WTC11 (cell line): ENCODE measurements around the gene UBXN6. TPM values are rescaled to one million over a fixed set of nuclear protein-coding genes. Genes with fewer than 3 reads are reported as not detected.

Experiments
- ATAC-seq: fragments of 200-7000 bp; cut with Tn5 transposase; 2 replicates; pipeline ENCODE4 v1.10.0; 2021; ENCODE audit warnings: mild to moderate bottlenecking, moderate library complexity
- CTCF ChIA-PET: fragments of 300-600 bp; sonication (Branson Sonifier 250); formaldehyde crosslinking; loops from one replicate; lab custom pipeline; 2021; ENCODE audit warnings: antibody characterized with exemption; lab: Charles Lee
- POLR2A ChIA-PET: fragments of 350-600 bp; sonication (Branson Sonifier 250); formaldehyde crosslinking; loops from one replicate; lab custom pipeline; 2021; ENCODE audit warnings: antibody characterized with exemption; lab: Charles Lee
- DNase-seq: peaks from one replicate; pipeline ENCODE4 v3.0.0; 2021; ENCODE audit warnings: low spot score
- H3K27ac Mint-ChIP-seq: 2 replicates; pipeline ENCODE4 v1.8.0; 2021; ENCODE audit warnings: mixed read lengths
- H3K27me3 Mint-ChIP-seq: 2 replicates; pipeline ENCODE4 v1.8.0; 2021; ENCODE audit warnings: low read depth, mild to moderate bottlenecking, moderate library complexity, mixed read lengths
- H3K36me3 Mint-ChIP-seq: 2 replicates; pipeline ENCODE4 v1.8.0; 2021; ENCODE audit warnings: mixed read lengths
- H3K4me1 Mint-ChIP-seq: 2 replicates; pipeline ENCODE4 v1.8.0; 2022; ENCODE audit warnings: mixed read lengths
- H3K4me3 Mint-ChIP-seq: 2 replicates; pipeline ENCODE4 v1.8.0; 2021; ENCODE audit warnings: mild to moderate bottlenecking, moderate library complexity, mixed read lengths
- H3K9me3 Mint-ChIP-seq: 2 replicates; pipeline ENCODE4 v1.8.0; 2021; ENCODE audit warnings: mixed read lengths
- CBFB ChIP-seq: sonication (generic); formaldehyde crosslinking; IDR thresholded peaks from 2 replicates; pipeline ENCODE4 v1.8.1; 2022; ENCODE audit warnings: mild to moderate bottlenecking, low read depth, missing genetic modification reagents
- CREM ChIP-seq: sonication (generic); formaldehyde crosslinking; IDR thresholded peaks from 2 replicates; pipeline ENCODE4 v1.8.1; 2022; ENCODE audit warnings: mild to moderate bottlenecking, missing genetic modification reagents, moderate library complexity
- ETV6 ChIP-seq: sonication (generic); formaldehyde crosslinking; IDR thresholded peaks from 2 replicates; pipeline ENCODE4 v1.8.1; 2022; ENCODE audit warnings: mild to moderate bottlenecking, missing genetic modification reagents
- JAZF1 ChIP-seq: fragments of 250-450 bp; sonication (Bioruptor Pico); IDR thresholded peaks from 2 replicates; pipeline ENCODE4 v1.9.0; 2021; ENCODE audit warnings: moderate library complexity, mild to moderate bottlenecking, inconsistent platforms
- JUN ChIP-seq: sonication (generic); formaldehyde crosslinking; IDR thresholded peaks from 2 replicates; pipeline ENCODE4 v1.8.0; 2023; ENCODE audit warnings: mild to moderate bottlenecking, missing genetic modification reagents
- KAT7 ChIP-seq: sonication (generic); formaldehyde crosslinking; IDR thresholded peaks from 2 replicates; pipeline ENCODE4 v1.8.1; 2023; ENCODE audit warnings: missing genetic modification reagents, mild to moderate bottlenecking, borderline replicate concordance
- NR1H2 ChIP-seq: sonication (generic); formaldehyde crosslinking; IDR thresholded peaks from 2 replicates; pipeline ENCODE4 v1.9.0; 2021; ENCODE audit warnings: mild to moderate bottlenecking, moderate library complexity, missing genetic modification reagents
- NR3C1 ChIP-seq: sonication (generic); formaldehyde crosslinking; conservative IDR thresholded peaks from 2 replicates; pipeline ENCODE4 v1.8.1; 2023; ENCODE audit warnings: low read depth, mild to moderate bottlenecking, missing genetic modification reagents
- PRRX2 ChIP-seq: fragments of 250-450 bp; sonication (Bioruptor Pico); IDR thresholded peaks from 2 replicates; pipeline ENCODE4 v1.8.0; 2021; ENCODE audit warnings: mild to moderate bottlenecking
- SMAD4 ChIP-seq: sonication (generic); formaldehyde crosslinking; IDR thresholded peaks from 2 replicates; pipeline ENCODE4 v1.8.0; 2022; ENCODE audit warnings: mild to moderate bottlenecking, missing genetic modification reagents
- ZNF121 ChIP-seq: sonication (generic); formaldehyde crosslinking; IDR thresholded peaks from 2 replicates; pipeline ENCODE4 v1.8.0; 2023; ENCODE audit warnings: missing genetic modification reagents
- ZNF232 ChIP-seq: sonication (generic); formaldehyde crosslinking; IDR thresholded peaks from 2 replicates; pipeline ENCODE4 v1.8.0; 2022; ENCODE audit warnings: mild to moderate bottlenecking, missing genetic modification reagents
- total RNA-seq: library from RNA; stranded (reverse); gene quantifications from 3 replicates; pipeline ENCODE4 v1.2.3, GENCODE V29; 2021
- TF ChIP-seq, protein P1 (sequence below): sonication (generic); formaldehyde crosslinking; IDR thresholded peaks from 2 replicates; pipeline ENCODE4 v1.8.1; 2022; ENCODE audit warnings: missing genetic modification reagents, borderline replicate concordance
- TF ChIP-seq, protein P2 (sequence below): sonication (generic); formaldehyde crosslinking; IDR thresholded peaks from 2 replicates; pipeline ENCODE4 v1.8.1; 2023; ENCODE audit warnings: mild to moderate bottlenecking, moderate library complexity, missing genetic modification reagents
- TF ChIP-seq, protein P3 (sequence below): sonication (generic); formaldehyde crosslinking; IDR thresholded peaks from 2 replicates; pipeline ENCODE4 v1.8.0; 2023; ENCODE audit warnings: mild to moderate bottlenecking, missing genetic modification reagents
- TF ChIP-seq, protein P4 (sequence below): sonication (generic); formaldehyde crosslinking; IDR thresholded peaks from 2 replicates; pipeline ENCODE4 v1.8.1; 2023; ENCODE audit warnings: mild to moderate bottlenecking, missing genetic modification reagents
- TF ChIP-seq, protein P5 (sequence below): sonication (generic); formaldehyde crosslinking; conservative IDR thresholded peaks from 2 replicates; pipeline ENCODE4 v1.8.1; 2023; ENCODE audit warnings: mild to moderate bottlenecking, low read depth, missing genetic modification reagents, moderate library complexity
- TF ChIP-seq, protein P6 (sequence below): fragments of 250-450 bp; sonication (Bioruptor Pico); IDR thresholded peaks from 2 replicates; pipeline ENCODE4 v2.1.2; 2022; ENCODE audit warnings: mild to moderate bottlenecking, moderate library complexity
- TF ChIP-seq, protein P7 (sequence below): fragments of 250-450 bp; sonication (Bioruptor Pico); IDR thresholded peaks from 2 replicates; pipeline ENCODE4 v1.8.0; 2021; ENCODE audit warnings: mild to moderate bottlenecking
- TF ChIP-seq, protein P8 (sequence below): sonication (generic); formaldehyde crosslinking; IDR thresholded peaks from 2 replicates; pipeline ENCODE4 v1.8.0; 2022; ENCODE audit warnings: mild to moderate bottlenecking, missing genetic modification reagents

The UBXN6 gene
- total RNA-seq, 1 experiment from 2014 or later = 34.8 TPM

DNA sequence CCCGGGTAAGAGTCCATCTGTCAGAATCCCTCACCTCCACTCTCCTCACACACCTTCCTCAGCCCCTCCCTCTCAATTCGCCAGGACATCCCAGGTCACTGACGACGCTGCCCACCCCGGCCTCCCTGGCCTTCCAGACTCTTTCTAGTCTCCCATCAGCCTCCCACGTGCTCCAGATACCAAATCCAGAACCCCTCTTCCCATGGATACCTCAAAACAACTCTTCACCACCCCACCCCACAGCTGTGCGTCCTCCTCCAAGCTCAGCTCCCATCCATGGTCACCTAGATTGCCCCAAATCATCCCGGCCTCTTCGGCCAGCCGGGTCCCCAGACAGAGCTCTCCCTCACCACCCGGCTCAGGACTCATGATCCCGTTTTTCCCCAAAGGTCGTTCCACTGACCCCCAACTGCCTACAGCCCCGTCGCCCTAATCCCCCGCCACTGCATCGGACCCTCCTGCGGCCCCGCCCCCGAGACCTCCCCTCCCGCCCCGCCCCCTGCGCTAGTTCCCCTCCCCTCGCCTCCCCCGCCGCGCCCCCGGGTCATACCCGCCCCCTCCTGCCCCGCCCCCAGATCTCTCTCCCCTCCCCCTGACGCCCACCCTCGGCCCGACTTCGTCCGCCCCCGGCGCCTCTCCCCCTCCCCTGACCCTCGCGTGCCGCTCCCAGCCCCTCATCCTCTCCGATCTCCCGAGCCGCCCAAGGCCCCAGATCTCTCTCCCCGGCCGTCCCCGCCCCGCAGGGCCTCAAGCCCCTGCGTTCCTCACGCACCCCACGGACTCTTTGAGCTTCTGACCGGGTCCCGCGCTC is 546 bp downstream of the UBXN6 start (continued):
- TF ChIP-seq, protein P1, sequence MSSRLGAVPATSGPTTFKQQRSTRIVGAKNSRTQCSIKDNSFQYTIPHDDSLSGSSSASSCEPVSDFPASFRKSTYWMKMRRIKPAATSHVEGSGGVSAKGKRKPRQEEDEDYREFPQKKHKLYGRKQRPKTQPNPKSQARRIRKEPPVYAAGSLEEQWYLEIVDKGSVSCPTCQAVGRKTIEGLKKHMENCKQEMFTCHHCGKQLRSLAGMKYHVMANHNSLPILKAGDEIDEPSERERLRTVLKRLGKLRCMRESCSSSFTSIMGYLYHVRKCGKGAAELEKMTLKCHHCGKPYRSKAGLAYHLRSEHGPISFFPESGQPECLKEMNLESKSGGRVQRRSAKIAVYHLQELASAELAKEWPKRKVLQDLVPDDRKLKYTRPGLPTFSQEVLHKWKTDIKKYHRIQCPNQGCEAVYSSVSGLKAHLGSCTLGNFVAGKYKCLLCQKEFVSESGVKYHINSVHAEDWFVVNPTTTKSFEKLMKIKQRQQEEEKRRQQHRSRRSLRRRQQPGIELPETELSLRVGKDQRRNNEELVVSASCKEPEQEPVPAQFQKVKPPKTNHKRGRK = no peak
- TF ChIP-seq, protein P2, sequence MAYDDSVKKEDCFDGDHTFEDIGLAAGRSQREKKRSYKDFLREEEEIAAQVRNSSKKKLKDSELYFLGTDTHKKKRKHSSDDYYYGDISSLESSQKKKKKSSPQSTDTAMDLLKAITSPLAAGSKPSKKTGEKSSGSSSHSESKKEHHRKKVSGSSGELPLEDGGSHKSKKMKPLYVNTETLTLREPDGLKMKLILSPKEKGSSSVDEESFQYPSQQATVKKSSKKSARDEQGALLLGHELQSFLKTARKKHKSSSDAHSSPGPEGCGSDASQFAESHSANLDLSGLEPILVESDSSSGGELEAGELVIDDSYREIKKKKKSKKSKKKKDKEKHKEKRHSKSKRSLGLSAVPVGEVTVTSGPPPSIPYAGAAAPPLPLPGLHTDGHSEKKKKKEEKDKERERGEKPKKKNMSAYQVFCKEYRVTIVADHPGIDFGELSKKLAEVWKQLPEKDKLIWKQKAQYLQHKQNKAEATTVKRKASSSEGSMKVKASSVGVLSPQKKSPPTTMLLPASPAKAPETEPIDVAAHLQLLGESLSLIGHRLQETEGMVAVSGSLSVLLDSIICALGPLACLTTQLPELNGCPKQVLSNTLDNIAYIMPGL (CRISPR knock-in tag) = no peak

DNA sequence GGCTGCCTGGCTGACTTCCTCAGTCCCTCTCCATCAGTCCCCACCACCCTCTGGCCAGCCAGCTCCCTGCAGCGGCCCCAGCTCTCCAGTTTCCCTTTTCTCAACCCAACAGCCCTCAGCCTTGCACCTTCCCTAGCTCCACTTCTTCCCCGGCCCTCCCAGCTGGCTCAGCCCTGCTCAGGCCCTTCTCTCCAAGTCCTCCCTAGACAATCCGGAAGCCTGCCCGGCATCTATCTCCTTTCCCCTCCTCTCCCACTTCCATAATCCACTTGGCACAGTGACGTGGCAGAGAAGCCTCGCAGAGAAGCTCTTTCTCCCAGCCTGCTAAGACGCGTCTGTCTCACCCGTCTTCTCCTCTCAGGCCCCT is 1.1 kb downstream of the UBXN6 start:
- peaks cover 9% of the 10 kb centered on the region; the same call in 1 of the 2 replicates for H3K27me3 Mint-ChIP-seq
- peaks cover 9% of the 10 kb centered on the region for H3K4me1 Mint-ChIP-seq
- DNase-seq (no peak), ATAC-seq (no peak)
- peak overlapping the region; percentile 81 for H3K27ac Mint-ChIP-seq
- peak overlapping the region; percentile 93 for H3K4me3 Mint-ChIP-seq
- TF ChIP-seq CREM (no peak), CBFB (CRISPR knock-in tag) (no peak), ZNF232 (CRISPR knock-in tag) (no peak), NR1H2 (CRISPR knock-in tag) (no peak), ETV6 (CRISPR knock-in tag) (no peak), JAZF1 (CRISPR knock-in tag) (no peak), SMAD4 (CRISPR knock-in tag) (no peak), JUN (CRISPR knock-in tag) (no peak), NR3C1 (CRISPR knock-in tag) (no peak), KAT7 (no peak), ZNF121 (CRISPR knock-in tag) (no peak), PRRX2 (CRISPR knock-in tag) (no peak)
- TF ChIP-seq, protein P3, sequence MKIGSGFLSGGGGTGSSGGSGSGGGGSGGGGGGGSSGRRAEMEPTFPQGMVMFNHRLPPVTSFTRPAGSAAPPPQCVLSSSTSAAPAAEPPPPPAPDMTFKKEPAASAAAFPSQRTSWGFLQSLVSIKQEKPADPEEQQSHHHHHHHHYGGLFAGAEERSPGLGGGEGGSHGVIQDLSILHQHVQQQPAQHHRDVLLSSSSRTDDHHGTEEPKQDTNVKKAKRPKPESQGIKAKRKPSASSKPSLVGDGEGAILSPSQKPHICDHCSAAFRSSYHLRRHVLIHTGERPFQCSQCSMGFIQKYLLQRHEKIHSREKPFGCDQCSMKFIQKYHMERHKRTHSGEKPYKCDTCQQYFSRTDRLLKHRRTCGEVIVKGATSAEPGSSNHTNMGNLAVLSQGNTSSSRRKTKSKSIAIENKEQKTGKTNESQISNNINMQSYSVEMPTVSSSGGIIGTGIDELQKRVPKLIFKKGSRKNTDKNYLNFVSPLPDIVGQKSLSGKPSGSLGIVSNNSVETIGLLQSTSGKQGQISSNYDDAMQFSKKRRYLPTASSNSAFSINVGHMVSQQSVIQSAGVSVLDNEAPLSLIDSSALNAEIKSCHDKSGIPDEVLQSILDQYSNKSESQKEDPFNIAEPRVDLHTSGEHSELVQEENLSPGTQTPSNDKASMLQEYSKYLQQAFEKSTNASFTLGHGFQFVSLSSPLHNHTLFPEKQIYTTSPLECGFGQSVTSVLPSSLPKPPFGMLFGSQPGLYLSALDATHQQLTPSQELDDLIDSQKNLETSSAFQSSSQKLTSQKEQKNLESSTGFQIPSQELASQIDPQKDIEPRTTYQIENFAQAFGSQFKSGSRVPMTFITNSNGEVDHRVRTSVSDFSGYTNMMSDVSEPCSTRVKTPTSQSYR (CRISPR knock-in tag) = no peak
- TF ChIP-seq, protein P4, sequence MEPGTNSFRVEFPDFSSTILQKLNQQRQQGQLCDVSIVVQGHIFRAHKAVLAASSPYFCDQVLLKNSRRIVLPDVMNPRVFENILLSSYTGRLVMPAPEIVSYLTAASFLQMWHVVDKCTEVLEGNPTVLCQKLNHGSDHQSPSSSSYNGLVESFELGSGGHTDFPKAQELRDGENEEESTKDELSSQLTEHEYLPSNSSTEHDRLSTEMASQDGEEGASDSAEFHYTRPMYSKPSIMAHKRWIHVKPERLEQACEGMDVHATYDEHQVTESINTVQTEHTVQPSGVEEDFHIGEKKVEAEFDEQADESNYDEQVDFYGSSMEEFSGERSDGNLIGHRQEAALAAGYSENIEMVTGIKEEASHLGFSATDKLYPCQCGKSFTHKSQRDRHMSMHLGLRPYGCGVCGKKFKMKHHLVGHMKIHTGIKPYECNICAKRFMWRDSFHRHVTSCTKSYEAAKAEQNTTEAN (CRISPR knock-in tag) = no peak
- TF ChIP-seq, protein P5, sequence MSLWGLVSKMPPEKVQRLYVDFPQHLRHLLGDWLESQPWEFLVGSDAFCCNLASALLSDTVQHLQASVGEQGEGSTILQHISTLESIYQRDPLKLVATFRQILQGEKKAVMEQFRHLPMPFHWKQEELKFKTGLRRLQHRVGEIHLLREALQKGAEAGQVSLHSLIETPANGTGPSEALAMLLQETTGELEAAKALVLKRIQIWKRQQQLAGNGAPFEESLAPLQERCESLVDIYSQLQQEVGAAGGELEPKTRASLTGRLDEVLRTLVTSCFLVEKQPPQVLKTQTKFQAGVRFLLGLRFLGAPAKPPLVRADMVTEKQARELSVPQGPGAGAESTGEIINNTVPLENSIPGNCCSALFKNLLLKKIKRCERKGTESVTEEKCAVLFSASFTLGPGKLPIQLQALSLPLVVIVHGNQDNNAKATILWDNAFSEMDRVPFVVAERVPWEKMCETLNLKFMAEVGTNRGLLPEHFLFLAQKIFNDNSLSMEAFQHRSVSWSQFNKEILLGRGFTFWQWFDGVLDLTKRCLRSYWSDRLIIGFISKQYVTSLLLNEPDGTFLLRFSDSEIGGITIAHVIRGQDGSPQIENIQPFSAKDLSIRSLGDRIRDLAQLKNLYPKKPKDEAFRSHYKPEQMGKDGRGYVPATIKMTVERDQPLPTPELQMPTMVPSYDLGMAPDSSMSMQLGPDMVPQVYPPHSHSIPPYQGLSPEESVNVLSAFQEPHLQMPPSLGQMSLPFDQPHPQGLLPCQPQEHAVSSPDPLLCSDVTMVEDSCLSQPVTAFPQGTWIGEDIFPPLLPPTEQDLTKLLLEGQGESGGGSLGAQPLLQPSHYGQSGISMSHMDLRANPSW (CRISPR knock-in tag) = no peak
- TF ChIP-seq, protein P6, sequence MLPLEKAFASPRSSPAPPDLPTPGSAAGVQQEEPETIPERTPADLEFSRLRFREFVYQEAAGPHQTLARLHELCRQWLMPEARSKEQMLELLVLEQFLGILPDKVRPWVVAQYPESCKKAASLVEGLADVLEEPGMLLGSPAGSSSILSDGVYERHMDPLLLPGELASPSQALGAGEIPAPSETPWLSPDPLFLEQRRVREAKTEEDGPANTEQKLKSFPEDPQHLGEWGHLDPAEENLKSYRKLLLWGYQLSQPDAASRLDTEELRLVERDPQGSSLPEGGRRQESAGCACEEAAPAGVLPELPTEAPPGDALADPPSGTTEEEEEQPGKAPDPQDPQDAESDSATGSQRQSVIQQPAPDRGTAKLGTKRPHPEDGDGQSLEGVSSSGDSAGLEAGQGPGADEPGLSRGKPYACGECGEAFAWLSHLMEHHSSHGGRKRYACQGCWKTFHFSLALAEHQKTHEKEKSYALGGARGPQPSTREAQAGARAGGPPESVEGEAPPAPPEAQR (CRISPR knock-in tag) = no peak
- TF ChIP-seq, protein P7, sequence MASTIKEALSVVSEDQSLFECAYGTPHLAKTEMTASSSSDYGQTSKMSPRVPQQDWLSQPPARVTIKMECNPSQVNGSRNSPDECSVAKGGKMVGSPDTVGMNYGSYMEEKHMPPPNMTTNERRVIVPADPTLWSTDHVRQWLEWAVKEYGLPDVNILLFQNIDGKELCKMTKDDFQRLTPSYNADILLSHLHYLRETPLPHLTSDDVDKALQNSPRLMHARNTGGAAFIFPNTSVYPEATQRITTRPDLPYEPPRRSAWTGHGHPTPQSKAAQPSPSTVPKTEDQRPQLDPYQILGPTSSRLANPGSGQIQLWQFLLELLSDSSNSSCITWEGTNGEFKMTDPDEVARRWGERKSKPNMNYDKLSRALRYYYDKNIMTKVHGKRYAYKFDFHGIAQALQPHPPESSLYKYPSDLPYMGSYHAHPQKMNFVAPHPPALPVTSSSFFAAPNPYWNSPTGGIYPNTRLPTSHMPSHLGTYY (CRISPR knock-in tag) = no peak
- TF ChIP-seq, protein P8, sequence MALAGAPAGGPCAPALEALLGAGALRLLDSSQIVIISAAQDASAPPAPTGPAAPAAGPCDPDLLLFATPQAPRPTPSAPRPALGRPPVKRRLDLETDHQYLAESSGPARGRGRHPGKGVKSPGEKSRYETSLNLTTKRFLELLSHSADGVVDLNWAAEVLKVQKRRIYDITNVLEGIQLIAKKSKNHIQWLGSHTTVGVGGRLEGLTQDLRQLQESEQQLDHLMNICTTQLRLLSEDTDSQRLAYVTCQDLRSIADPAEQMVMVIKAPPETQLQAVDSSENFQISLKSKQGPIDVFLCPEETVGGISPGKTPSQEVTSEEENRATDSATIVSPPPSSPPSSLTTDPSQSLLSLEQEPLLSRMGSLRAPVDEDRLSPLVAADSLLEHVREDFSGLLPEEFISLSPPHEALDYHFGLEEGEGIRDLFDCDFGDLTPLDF (CRISPR knock-in tag) = no peak
- ChIA-PET POLR2A (interaction anchor here (0.7 to 1.4 kb wide), 2 partner anchors 12 to 18 kb away, joined by 3 read pairs; no protein-coding TSS in a partner anchor), CTCF (interaction anchor here (0.5 to 1.4 kb wide), 4 partner anchors 9 to 112 kb away, joined by 3 to 6 read pairs (median 4); no protein-coding TSS in a partner anchor)
- no peaks in the 10 kb centered on the region for H3K9me3 Mint-ChIP-seq
- no peaks in the 10 kb centered on the region for H3K36me3 Mint-ChIP-seq
